OCI-LY7 (cell line): Measurements from ENCODE around the gene CDKL1. TPM values are rescaled to one million over a fixed set of nuclear protein-coding genes. Genes with fewer than 3 reads are reported as not detected.

Experiments used
- BruUV-seq: library from RNA; stranded (reverse); fragments of 400-500 nt; replicated peaks from 2 replicates; lab custom pipeline; 2021; lab: Mats Ljungman, UMichigan
- CTCF ChIA-PET: fragments of 300-600 bp; sonication (Branson Sonifier 250); formaldehyde crosslinking; loops from one replicate; lab custom pipeline; 2022; ENCODE audit warnings: antibody characterized with exemption; ENCODE audit not compliant: unreplicated experiment; lab: Charles Lee
- POLR2A ChIA-PET: fragments of 300-600 bp; sonication (Branson Sonifier 250); formaldehyde crosslinking; loops from one replicate; lab custom pipeline; 2022; ENCODE audit warnings: antibody characterized with exemption; lab: Charles Lee
- DNase-seq: peaks from one replicate; pipeline ENCODE4 v3.0.0-alpha.2; 2015; ENCODE audit warnings: low spot score
- H2AFZ ChIP-seq: fragments of 200-600 bp; sonication (generic), shearing (Covaris generic); 2 replicates; pipeline ENCODE4 v1.6.1; 2014; ENCODE audit warnings: mild to moderate bottlenecking, antibody characterized with exemption, low read length, moderate library complexity
- H3K27ac ChIP-seq: fragments of 200-600 bp; sonication (generic); 2 replicates; pipeline ENCODE4 v1.5.1; 2014; ENCODE audit warnings: mixed run types, low read depth, mild to moderate bottlenecking, moderate library complexity, low read length, inconsistent platforms; ENCODE audit not compliant: poor library complexity, severe bottlenecking
- H3K36me3 ChIP-seq: fragments of 200-600 bp; sonication (generic); 2 replicates; pipeline ENCODE4 v1.6.1; 2014; ENCODE audit warnings: mild to moderate bottlenecking, antibody characterized with exemption, low read length, moderate library complexity, mixed read lengths; ENCODE audit not compliant: insufficient read depth
- H3K4me1 ChIP-seq: fragments of 200-600 bp; sonication (generic); 2 replicates; pipeline ENCODE4 v1.5.1; 2014; ENCODE audit warnings: mild to moderate bottlenecking, low read length; ENCODE audit not compliant: insufficient read depth, poor library complexity, severe bottlenecking
- H3K4me2 ChIP-seq: fragments of 200-600 bp; sonication (generic); 2 replicates; pipeline ENCODE4 v1.6.1; 2014; ENCODE audit warnings: mild to moderate bottlenecking, low read length
- H3K4me3 ChIP-seq: fragments of 200-600 bp; sonication (generic); 2 replicates; pipeline ENCODE4 v1.5.1; 2014; ENCODE audit warnings: mild to moderate bottlenecking, low read depth, low read length; ENCODE audit not compliant: poor library complexity, severe bottlenecking
- H3K79me2 ChIP-seq: fragments of 200-600 bp; sonication (generic); 2 replicates; pipeline ENCODE4 v1.6.1; 2016; ENCODE audit warnings: low read depth, mild to moderate bottlenecking, low read length, moderate library complexity, mixed read lengths; ENCODE audit not compliant: insufficient read depth
- H3K9me2 ChIP-seq: fragments of 200-600 bp; sonication (generic); 2 replicates; pipeline ENCODE4 v1.6.1; 2016; ENCODE audit warnings: mild to moderate bottlenecking, low read length, mixed read lengths; ENCODE audit not compliant: insufficient read depth
- H3K9me3 ChIP-seq: fragments of 200-600 bp; sonication (generic); 2 replicates; pipeline ENCODE4 v1.6.1; 2014; ENCODE audit warnings: mild to moderate bottlenecking, mixed run types, low read length, mixed read lengths
- H4K20me1 ChIP-seq: fragments of 200-600 bp; sonication (generic); 2 replicates; pipeline ENCODE4 v1.6.1; 2014; ENCODE audit warnings: mild to moderate bottlenecking, antibody characterized with exemption, low read length, moderate library complexity, mixed read lengths; ENCODE audit not compliant: insufficient read depth
- CTCF ChIP-seq: fragments of 200-600 bp; sonication (generic); conservative IDR thresholded peaks from 2 replicates; pipeline ENCODE4 v1.5.1; 2014; ENCODE audit warnings: mild to moderate bottlenecking, antibody characterized with exemption, low read length, moderate library complexity, mixed read lengths
- EZH2phosphoT487 ChIP-seq: fragments of 200-600 bp; sonication (generic); IDR thresholded peaks from 2 replicates; pipeline ENCODE4 v1.6.1; 2018; ENCODE audit warnings: low read depth, borderline replicate concordance, mild to moderate bottlenecking, mixed run types, antibody characterized with exemption, low read length, moderate library complexity, mixed read lengths
- intact Hi-C: fragments of 100-400 bp; cut with micrococcal nuclease; formaldehyde crosslinking; loops from one replicate; pipeline ENCODE4 v1.10.0; 2022; ENCODE audit not compliant: unreplicated experiment
- total RNA-seq, 2 experiments: library from RNA; depleted of rRNA in 1 of 2; stranded (reverse); fragments of >200 nt in 1 of 2; shearing (Covaris generic) in 1 of 2; gene quantifications; 2 replicates each; pipeline ENCODE4 v1.2.3, GENCODE V29; 2014 to 2022

Gene CDKL1
- total RNA-seq, 2 experiments from 2014 or later: 0.09 to 0.36 TPM

DNA sequence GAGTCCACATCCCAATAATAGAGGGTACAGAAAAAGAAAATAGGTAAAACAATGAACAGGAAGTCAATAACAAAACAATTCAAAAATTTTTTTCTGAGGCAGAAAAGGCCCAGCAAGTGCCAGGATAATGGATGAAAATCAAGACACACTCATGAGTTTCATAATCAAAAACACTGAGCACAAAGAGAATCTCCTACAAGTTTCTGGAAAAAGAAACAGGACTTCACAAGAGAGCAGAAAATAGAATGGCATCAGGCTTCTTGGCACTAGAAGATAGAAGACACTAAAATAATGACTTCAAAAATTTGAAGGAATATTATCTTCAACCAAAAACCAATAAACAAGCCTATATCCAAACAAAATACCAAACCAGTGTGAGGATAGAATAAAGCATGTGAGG, 47.7 kb downstream of the CDKL1 start:
- intact Hi-C loops: no loop called here
- DNase-seq: no peak
- Histone ChIP-seq H3K4me2 (no peak overlapping the region), H2AFZ (no peak overlapping the region), H3K4me1 (no peaks in the 10 kb centered on the region), H3K9me2 (no peaks in the 10 kb centered on the region), H3K9me3 (no peaks in the 10 kb centered on the region), H3K4me3 (no peak overlapping the region), H4K20me1 (no peaks in the 10 kb centered on the region), H3K36me3 (no peaks in the 10 kb centered on the region), H3K27ac (no peak overlapping the region), H3K79me2 (no peaks in the 10 kb centered on the region)
- BruUV-seq: no TSS peak
- POLR2A ChIA-PET: interaction anchor here (1.1 kb wide), 1 partner anchor 16 kb away, joined by 3 read pairs; no protein-coding TSS in a partner anchor
- no peak for TF ChIP-seq EZH2phosphoT487
- TF ChIP-seq CTCF: no peak
- CTCF ChIA-PET: no interaction called here

GRCh38 chr14:50347521-50347920, 49.2 kb downstream of the CDKL1 start:
- Histone ChIP-seq H3K9me3 (no peaks in the 10 kb centered on the region), H3K4me2 (no peak overlapping the region), H4K20me1 (no peaks in the 10 kb centered on the region), H3K4me1 (no peaks in the 10 kb centered on the region), H3K36me3 (no peaks in the 10 kb centered on the region), H3K27ac (no peak overlapping the region), H2AFZ (no peak overlapping the region), H3K9me2 (no peaks in the 10 kb centered on the region), H3K79me2 (no peaks in the 10 kb centered on the region), H3K4me3 (no peak overlapping the region)
- TF ChIP-seq EZH2phosphoT487: no peak
- TF ChIP-seq CTCF: no peak
- intact Hi-C loops: no loop called here
- ChIA-PET POLR2A (interaction anchor here (0.6 to 1.1 kb wide), 2 partner anchors 14 to 17 kb away, joined by 3 read pairs; no protein-coding TSS in a partner anchor), CTCF (no interaction called here)
- BruUV-seq: no TSS peak
- no peak for DNase-seq

DNA sequence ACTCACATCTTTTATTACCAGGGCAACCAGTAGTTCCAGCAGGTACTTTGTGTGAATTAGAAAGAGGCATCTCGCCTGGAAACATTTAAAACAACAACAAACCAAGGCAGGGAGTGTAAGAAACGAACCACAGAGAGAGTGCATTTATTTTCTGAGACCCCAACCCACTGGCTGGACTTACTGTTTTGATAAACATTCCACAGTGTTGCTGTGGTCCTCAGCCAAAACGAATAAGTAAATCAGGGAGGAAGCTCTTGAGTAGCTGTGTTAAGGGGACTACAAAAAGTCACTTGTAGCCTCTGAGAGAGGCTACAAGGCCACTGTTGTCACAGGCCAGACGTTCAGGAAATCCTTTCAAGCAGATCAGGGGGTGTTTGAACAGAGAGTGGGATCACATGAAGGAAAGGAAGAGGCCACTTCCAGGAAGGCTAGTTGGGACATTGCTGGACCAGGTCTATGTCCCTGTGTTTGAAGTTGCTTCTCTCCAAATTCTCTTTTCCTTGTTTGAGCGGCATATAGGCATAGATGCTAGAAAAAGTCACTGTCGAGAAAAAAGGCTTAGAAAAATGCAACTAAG, 50.7 kb downstream of the CDKL1 start:
- intact Hi-C loops: no loop called here

More for the DNA sequence above, 50.7 kb downstream of the CDKL1 start:
- no peaks in the 10 kb centered on the region for H3K9me3 ChIP-seq
- no peaks in the 10 kb centered on the region for H3K4me1 ChIP-seq
- no peak overlapping the region for H3K27ac ChIP-seq
- no peak overlapping the region for H2AFZ ChIP-seq
- no peak for DNase-seq
- no peaks in the 10 kb centered on the region for H3K36me3 ChIP-seq
- H3K9me2 ChIP-seq: no peaks in the 10 kb centered on the region
- CTCF ChIA-PET: no interaction called here
- H3K79me2 ChIP-seq: no peaks in the 10 kb centered on the region
- H4K20me1 ChIP-seq: no peaks in the 10 kb centered on the region
- no peak for TF ChIP-seq CTCF
- no peak for TF ChIP-seq EZH2phosphoT487
- POLR2A ChIA-PET: interaction anchor here (1.2 to 1.5 kb wide), 2 partner anchors 11 to 142 kb away, joined by 4 to 5 read pairs; no protein-coding TSS in a partner anchor
- BruUV-seq: no TSS peak
- H3K4me2 ChIP-seq: no peak overlapping the region
- H3K4me3 ChIP-seq: no peak overlapping the region
